GM12878 (cell line): ENCODE measurements around the gene GNLY. TPM values are rescaled to one million over a fixed set of nuclear protein-coding genes. Genes with fewer than 3 reads are reported as not detected.

Source experiments
- CHD1 ChIP-seq: IDR thresholded peaks from 2 replicates; pipeline ENCODE4 v1.6.1; 2012; ENCODE audit warnings: low read depth, low read length, improper control_type of control experiment
- CHD2 ChIP-seq: IDR thresholded peaks from 2 replicates; pipeline ENCODE4 v1.6.1; 2011; ENCODE audit warnings: low read depth, low read length, improper control_type of control experiment, borderline replicate concordance
- IKZF2 ChIP-seq, 2 experiments: fragments of 450-650 bp; IDR thresholded peaks; 2 replicates each; pipeline ENCODE4 v1.6.1; 2017; ENCODE audit warnings: mild to moderate bottlenecking in 2 of 2, moderate library complexity in 2 of 2
- JUNB ChIP-seq: IDR thresholded peaks from 2 replicates; pipeline ENCODE4 v1.6.1; 2016; ENCODE audit warnings: antibody characterized with exemption, mild to moderate bottlenecking
- KLF5 ChIP-seq: fragments of 450-650 bp; IDR thresholded peaks from 2 replicates; pipeline ENCODE4 v1.6.1; 2014; ENCODE audit warnings: mild to moderate bottlenecking; ENCODE audit not compliant: partially characterized antibody
- LARP7 ChIP-seq: fragments of 450-650 bp; IDR thresholded peaks from 2 replicates; pipeline ENCODE4 v1.6.1; 2017; ENCODE audit warnings: mild to moderate bottlenecking
- MTA2 ChIP-seq: fragments of 450-650 bp; IDR thresholded peaks from 2 replicates; pipeline ENCODE4 v1.6.1; 2016; ENCODE audit warnings: low read depth, mild to moderate bottlenecking, moderate library complexity
- NFIC ChIP-seq: IDR thresholded peaks from 2 replicates; pipeline ENCODE4 v1.6.1; 2012; ENCODE audit warnings: low read depth, mild to moderate bottlenecking, inconsistent platforms, low read length, moderate library complexity
- NFYA ChIP-seq: IDR thresholded peaks from 2 replicates; pipeline ENCODE4 v1.6.1; 2011; ENCODE audit warnings: low read depth, mild to moderate bottlenecking, low read length, improper control_type of control experiment, borderline replicate concordance
- RUNX3 ChIP-seq: IDR thresholded peaks from 2 replicates; pipeline ENCODE4 v1.6.1; 2012; ENCODE audit warnings: low read length, inconsistent platforms
- SRF ChIP-seq, 2 experiments: IDR thresholded peaks; 2 replicates each; pipeline ENCODE4 v1.6.1; 2011; ENCODE audit warnings: low read depth in 2 of 2, low read length in 2 of 2, mild to moderate bottlenecking in 1 of 2, moderate library complexity in 1 of 2
- TCF12 ChIP-seq: IDR thresholded peaks from 2 replicates; pipeline ENCODE4 v1.6.1; 2011; ENCODE audit warnings: low read depth, mild to moderate bottlenecking, low read length
- polyA plus RNA-seq, 11 experiments: library from polyadenylated mRNA; depleted of rRNA in 4 of 11; unstranded in 6 of 11; stranded (reverse) in 5 of 11; fragments of >200 nt; fragmentation: Nextera tagmentation in 4 of 11; fragmentation: Illumina TruSeq in 1 of 11; extraction: Ambion mirVana in 4 of 11; extraction: Trizol in 1 of 11; gene quantifications; 1 replicate in 1 of 11; 2 replicates in 10 of 11; pipeline versions ENCODE4 v1.2.1 to v1.2.3, GENCODE V29; 2011 to 2016; ENCODE audit warnings: inconsistent platforms in 2 of 11, missing spikeins in 2 of 11, low read depth in 1 of 11
- total RNA-seq, 4 experiments: library from RNA; depleted of rRNA in 3 of 4; stranded (reverse); fragments of >200 nt in 3 of 4; fragmentation: Illumina TruSeq in 1 of 4; extraction: Trizol in 1 of 4; gene quantifications; 2 replicates each; pipeline versions ENCODE4 v1.2.1 to v1.2.3, GENCODE V29; 2013 to 2021
- TF ChIP-seq, protein P1 (sequence below): IDR thresholded peaks from 2 replicates; pipeline ENCODE4 v1.6.1; 2012; ENCODE audit warnings: improper control_type of control experiment, low read depth, low read length; ENCODE audit not compliant: insufficient replicate concordance
- TF ChIP-seq, protein P2 (sequence below): fragments of 450-650 bp; IDR thresholded peaks from 2 replicates; pipeline ENCODE4 v1.6.1; 2018; ENCODE audit warnings: mild to moderate bottlenecking, low read depth, moderate library complexity; ENCODE audit not compliant: partially characterized antibody
- TF ChIP-seq, protein P3 (sequence below): fragments of 450-650 bp; IDR thresholded peaks from 2 replicates; pipeline ENCODE4 v1.6.1; 2017; ENCODE audit warnings: mild to moderate bottlenecking
- TF ChIP-seq, protein P4 (sequence below): IDR thresholded peaks from 2 replicates; pipeline ENCODE4 v1.6.1; 2012; ENCODE audit warnings: low read length, inconsistent platforms

Gene GNLY
- total and polyA plus RNA-seq, 10 of the 15 experiments (the other 5 are each of a cell fraction or from before 2014, with no cell fraction given): 0.18 to 0.42 TPM; not detected in 8

DNA sequence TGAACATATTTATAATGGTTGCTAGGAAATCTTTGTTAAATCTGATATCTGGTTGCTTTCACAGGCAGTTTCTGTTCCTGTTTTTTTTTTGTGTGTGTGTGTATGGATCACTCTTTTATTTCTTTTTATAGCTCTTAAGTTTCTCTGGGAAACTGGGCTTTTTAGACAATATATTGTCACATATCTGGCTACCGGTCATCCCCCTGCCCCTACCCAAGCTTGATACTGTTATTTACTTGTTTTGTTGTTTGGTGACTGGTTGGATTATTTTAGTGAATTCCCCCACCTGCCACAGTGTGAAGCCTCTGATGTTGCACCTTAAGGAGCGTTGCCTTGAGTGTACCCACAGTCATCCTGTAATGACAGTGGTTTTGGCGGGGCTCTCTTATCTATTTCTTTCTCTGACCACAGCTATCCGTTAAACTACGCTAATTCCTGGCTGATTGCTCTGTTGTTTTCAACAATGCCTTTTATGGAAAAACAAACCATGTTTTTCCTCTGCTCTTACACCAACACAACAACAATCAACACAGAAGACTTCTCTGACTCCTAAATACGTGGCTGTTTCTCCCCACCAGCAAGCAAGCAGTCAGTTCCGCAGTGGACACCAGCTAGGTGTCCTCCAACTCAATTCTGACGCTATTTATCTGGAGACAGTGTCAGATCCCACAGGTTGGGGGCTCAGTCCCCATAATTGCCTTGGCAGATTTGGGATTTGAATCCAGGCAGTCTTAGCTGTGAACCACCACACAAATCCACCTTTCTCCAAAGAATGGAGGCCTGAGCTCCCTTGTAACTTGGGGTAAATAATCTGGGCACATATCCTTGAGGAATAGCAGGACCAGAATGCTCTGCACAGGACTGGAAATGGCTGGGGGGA, 10.9 kb downstream of the GNLY start (continued):
- TF ChIP-seq, protein P1, sequence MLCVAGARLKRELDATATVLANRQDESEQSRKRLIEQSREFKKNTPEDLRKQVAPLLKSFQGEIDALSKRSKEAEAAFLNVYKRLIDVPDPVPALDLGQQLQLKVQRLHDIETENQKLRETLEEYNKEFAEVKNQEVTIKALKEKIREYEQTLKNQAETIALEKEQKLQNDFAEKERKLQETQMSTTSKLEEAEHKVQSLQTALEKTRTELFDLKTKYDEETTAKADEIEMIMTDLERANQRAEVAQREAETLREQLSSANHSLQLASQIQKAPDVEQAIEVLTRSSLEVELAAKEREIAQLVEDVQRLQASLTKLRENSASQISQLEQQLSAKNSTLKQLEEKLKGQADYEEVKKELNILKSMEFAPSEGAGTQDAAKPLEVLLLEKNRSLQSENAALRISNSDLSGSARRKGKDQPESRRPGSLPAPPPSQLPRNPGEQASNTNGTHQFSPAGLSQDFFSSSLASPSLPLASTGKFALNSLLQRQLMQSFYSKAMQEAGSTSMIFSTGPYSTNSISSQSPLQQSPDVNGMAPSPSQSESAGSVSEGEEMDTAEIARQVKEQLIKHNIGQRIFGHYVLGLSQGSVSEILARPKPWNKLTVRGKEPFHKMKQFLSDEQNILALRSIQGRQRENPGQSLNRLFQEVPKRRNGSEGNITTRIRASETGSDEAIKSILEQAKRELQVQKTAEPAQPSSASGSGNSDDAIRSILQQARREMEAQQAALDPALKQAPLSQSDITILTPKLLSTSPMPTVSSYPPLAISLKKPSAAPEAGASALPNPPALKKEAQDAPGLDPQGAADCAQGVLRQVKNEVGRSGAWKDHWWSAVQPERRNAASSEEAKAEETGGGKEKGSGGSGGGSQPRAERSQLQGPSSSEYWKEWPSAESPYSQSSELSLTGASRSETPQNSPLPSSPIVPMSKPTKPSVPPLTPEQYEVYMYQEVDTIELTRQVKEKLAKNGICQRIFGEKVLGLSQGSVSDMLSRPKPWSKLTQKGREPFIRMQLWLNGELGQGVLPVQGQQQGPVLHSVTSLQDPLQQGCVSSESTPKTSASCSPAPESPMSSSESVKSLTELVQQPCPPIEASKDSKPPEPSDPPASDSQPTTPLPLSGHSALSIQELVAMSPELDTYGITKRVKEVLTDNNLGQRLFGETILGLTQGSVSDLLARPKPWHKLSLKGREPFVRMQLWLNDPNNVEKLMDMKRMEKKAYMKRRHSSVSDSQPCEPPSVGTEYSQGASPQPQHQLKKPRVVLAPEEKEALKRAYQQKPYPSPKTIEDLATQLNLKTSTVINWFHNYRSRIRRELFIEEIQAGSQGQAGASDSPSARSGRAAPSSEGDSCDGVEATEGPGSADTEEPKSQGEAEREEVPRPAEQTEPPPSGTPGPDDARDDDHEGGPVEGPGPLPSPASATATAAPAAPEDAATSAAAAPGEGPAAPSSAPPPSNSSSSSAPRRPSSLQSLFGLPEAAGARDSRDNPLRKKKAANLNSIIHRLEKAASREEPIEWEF: peak; percentile 66
- TF ChIP-seq LARP7 (no peak), NFIC (peak; percentile 81), MTA2 (peak; percentile 97), TCF12 (0 out of 2 replicates have a peak, but pooled peaks have one; percentile 12), NFYA (no peak), IKZF2 (IDR thresholded peaks at IDR 0.05) (peak; percentile 93 to 94), CHD2 (peak; percentile 26; the same call in 1 of the 2 replicates), SRF (IDR thresholded peaks at IDR 0.05; ENCODE audit: low read depth in 2 of 2, low read length in 2 of 2) (peak in 1 of 2 experiments; percentile 90; a peak in 2 of 4 replicates), KLF5 (peak; percentile 50), CHD1 (no peak), RUNX3 (peak; percentile 96), JUNB (peak; percentile 44; the same call in 1 of the 2 replicates)
- TF ChIP-seq, protein P2, sequence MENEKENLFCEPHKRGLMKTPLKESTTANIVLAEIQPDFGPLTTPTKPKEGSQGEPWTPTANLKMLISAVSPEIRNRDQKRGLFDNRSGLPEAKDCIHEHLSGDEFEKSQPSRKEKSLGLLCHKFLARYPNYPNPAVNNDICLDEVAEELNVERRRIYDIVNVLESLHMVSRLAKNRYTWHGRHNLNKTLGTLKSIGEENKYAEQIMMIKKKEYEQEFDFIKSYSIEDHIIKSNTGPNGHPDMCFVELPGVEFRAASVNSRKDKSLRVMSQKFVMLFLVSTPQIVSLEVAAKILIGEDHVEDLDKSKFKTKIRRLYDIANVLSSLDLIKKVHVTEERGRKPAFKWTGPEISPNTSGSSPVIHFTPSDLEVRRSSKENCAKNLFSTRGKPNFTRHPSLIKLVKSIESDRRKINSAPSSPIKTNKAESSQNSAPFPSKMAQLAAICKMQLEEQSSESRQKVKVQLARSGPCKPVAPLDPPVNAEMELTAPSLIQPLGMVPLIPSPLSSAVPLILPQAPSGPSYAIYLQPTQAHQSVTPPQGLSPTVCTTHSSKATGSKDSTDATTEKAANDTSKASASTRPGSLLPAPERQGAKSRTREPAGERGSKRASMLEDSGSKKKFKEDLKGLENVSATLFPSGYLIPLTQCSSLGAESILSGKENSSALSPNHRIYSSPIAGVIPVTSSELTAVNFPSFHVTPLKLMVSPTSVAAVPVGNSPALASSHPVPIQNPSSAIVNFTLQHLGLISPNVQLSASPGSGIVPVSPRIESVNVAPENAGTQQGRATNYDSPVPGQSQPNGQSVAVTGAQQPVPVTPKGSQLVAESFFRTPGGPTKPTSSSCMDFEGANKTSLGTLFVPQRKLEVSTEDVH: peak; percentile 54
- TF ChIP-seq, protein P3, sequence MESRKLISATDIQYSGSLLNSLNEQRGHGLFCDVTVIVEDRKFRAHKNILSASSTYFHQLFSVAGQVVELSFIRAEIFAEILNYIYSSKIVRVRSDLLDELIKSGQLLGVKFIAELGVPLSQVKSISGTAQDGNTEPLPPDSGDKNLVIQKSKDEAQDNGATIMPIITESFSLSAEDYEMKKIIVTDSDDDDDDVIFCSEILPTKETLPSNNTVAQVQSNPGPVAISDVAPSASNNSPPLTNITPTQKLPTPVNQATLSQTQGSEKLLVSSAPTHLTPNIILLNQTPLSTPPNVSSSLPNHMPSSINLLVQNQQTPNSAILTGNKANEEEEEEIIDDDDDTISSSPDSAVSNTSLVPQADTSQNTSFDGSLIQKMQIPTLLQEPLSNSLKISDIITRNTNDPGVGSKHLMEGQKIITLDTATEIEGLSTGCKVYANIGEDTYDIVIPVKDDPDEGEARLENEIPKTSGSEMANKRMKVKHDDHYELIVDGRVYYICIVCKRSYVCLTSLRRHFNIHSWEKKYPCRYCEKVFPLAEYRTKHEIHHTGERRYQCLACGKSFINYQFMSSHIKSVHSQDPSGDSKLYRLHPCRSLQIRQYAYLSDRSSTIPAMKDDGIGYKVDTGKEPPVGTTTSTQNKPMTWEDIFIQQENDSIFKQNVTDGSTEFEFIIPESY: no peak
- TF ChIP-seq, protein P4, sequence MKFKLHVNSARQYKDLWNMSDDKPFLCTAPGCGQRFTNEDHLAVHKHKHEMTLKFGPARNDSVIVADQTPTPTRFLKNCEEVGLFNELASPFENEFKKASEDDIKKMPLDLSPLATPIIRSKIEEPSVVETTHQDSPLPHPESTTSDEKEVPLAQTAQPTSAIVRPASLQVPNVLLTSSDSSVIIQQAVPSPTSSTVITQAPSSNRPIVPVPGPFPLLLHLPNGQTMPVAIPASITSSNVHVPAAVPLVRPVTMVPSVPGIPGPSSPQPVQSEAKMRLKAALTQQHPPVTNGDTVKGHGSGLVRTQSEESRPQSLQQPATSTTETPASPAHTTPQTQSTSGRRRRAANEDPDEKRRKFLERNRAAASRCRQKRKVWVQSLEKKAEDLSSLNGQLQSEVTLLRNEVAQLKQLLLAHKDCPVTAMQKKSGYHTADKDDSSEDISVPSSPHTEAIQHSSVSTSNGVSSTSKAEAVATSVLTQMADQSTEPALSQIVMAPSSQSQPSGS: peak; percentile 55
